SK-N-SH (cell line): Measurements from ENCODE around the gene FXR2.

ENCODE experiments used
- FOXJ3 ChIP-seq: sonication (generic); formaldehyde crosslinking; IDR thresholded peaks from 2 replicates; pipeline ENCODE4 v1.5.1; 2020; ENCODE audit warnings: mild to moderate bottlenecking, missing genetic modification reagents
- MXI1 ChIP-seq: IDR thresholded peaks from 2 replicates; pipeline ENCODE4 v1.6.1; 2012; ENCODE audit warnings: mild to moderate bottlenecking, low read depth, low read length, improper control_type of control experiment
- RFX5 ChIP-seq: IDR thresholded peaks from 2 replicates; pipeline ENCODE4 v1.6.1; 2012; ENCODE audit warnings: mild to moderate bottlenecking, improper control_type of control experiment, low read length
- RXRA ChIP-seq: IDR thresholded peaks from 2 replicates; pipeline ENCODE4 v1.4.0; 2012; ENCODE audit warnings: low read depth, mild to moderate bottlenecking, borderline replicate concordance
- USF2 ChIP-seq: fragments of 150-350 bp; IDR thresholded peaks from 2 replicates; pipeline ENCODE4 v1.6.1; 2017; ENCODE audit warnings: antibody characterized with exemption, low read length, low read depth, borderline replicate concordance
- TF ChIP-seq, protein P1 (sequence below): fragments of 150-350 bp; IDR thresholded peaks from 2 replicates; pipeline ENCODE4 v1.6.1; 2016; ENCODE audit warnings: mild to moderate bottlenecking, low read depth, low read length
- TF ChIP-seq, protein P2 (sequence below): fragments of 200-600 bp; sonication (generic); IDR thresholded peaks from 2 replicates; pipeline ENCODE4 v1.6.1; 2017; ENCODE audit warnings: antibody characterized with exemption, mild to moderate bottlenecking, moderate library complexity

- TF ChIP-seq, protein P1, sequence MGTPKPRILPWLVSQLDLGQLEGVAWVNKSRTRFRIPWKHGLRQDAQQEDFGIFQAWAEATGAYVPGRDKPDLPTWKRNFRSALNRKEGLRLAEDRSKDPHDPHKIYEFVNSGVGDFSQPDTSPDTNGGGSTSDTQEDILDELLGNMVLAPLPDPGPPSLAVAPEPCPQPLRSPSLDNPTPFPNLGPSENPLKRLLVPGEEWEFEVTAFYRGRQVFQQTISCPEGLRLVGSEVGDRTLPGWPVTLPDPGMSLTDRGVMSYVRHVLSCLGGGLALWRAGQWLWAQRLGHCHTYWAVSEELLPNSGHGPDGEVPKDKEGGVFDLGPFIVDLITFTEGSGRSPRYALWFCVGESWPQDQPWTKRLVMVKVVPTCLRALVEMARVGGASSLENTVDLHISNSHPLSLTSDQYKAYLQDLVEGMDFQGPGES: no peak
- no peak for TF ChIP-seq MXI1
- no peak for TF ChIP-seq RXRA
- TF ChIP-seq, protein P2, sequence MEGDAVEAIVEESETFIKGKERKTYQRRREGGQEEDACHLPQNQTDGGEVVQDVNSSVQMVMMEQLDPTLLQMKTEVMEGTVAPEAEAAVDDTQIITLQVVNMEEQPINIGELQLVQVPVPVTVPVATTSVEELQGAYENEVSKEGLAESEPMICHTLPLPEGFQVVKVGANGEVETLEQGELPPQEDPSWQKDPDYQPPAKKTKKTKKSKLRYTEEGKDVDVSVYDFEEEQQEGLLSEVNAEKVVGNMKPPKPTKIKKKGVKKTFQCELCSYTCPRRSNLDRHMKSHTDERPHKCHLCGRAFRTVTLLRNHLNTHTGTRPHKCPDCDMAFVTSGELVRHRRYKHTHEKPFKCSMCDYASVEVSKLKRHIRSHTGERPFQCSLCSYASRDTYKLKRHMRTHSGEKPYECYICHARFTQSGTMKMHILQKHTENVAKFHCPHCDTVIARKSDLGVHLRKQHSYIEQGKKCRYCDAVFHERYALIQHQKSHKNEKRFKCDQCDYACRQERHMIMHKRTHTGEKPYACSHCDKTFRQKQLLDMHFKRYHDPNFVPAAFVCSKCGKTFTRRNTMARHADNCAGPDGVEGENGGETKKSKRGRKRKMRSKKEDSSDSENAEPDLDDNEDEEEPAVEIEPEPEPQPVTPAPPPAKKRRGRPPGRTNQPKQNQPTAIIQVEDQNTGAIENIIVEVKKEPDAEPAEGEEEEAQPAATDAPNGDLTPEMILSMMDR: no peak
- TF ChIP-seq USF2: no peak
- no peak for TF ChIP-seq RFX5
- no peak for TF ChIP-seq FOXJ3 (CRISPR knock-in tag)
These were observed 23.1 kb downstream of the FXR2 start for GRCh38 chr17:7591596-7591995.
